Measurements from ENCODE around the gene JRKL. TPM values are rescaled to one million over a fixed set of nuclear protein-coding genes. Genes with fewer than 3 reads are reported as not detected.
A peak's percentile ranks its signal among the peaks of the same experiment; 100 is the strongest.

Gene JRKL
- 17.4 and 18.6 TPM in 2 replicates for total RNA-seq (2014; rRNA removed; shearing (Covaris generic); ENCODE audit: low replicate concordance)

DNA sequence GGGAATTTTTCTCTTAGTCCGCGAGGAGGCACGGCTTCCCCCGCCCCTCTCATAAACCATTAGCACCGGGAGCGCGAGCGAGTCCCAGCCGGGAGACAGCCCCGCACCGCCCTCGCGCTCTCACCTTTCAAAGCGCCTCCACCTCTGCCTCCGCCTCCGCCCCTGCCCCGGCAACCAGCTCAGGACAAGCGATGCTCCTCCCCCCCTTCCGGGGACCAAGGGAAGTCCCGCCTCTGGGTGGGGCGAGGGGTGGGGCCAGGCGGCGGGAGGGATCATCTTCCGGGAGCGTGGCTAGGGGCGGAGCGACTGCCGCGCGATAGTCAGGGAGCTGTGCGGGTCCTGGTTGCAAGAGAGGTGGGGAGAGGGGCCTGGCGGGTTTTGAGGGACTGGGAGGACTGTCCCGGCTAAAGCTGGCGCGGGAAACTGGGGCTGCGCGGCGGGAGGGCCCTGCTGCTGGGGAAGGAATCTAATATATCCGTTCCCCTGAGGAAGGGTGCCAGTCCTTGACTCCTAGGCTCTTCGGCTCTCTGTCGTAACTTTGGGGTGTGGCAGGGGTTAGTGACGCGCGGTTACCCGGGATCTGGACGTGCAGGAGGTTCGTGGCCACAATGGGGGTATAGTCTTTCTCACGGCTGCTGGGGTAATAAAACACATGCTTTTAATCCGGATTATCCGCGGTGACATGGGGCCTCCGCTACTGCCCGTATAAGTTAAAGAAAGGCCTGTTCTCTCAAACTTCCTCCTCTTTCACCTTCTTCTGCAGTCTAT is at the start of gene JRKL, which contains the start of gene CCDC82:
JRKL (plus strand) TSS at position 294 of the 768 bp plus-strand sequence. CDS start 637 bp downstream, outside the sequence.
CCDC82 (minus strand) TSS at position 193 of the 768 bp plus-strand sequence. CDS start 5,165 bp downstream, outside the sequence.
- no peaks in the 10 kb centered on the region for H3K9me3 ChIP-seq (ENCODE audit: low read length)
- peaks cover 7% of the 10 kb centered on the region; the same call in 1 of the 2 replicates for H4K20me1 ChIP-seq (ENCODE audit: insufficient read depth, low read depth, low read length)
- DNase-seq: peak; percentile 100
- peak within 1 kb of the TSS; percentile 55 for H3K27ac ChIP-seq (ENCODE audit: low read length)
- H3K36me3 ChIP-seq (ENCODE audit: insufficient read depth, low read length): peaks cover 19% of the 10 kb centered on the region; the same call in 1 of the 2 replicates
- no peaks in the 10 kb centered on the region for H3K27me3 ChIP-seq (ENCODE audit: low read length)
- H3K4me1 ChIP-seq (ENCODE audit: low read length): peaks cover 29% of the 10 kb centered on the region
- H2AFZ ChIP-seq (ENCODE audit: low read length): peak within 1 kb of the TSS; percentile 86
- H3K9ac ChIP-seq (ENCODE audit: low read length): peak within 1 kb of the TSS; percentile 75
- peaks cover 61% of the 10 kb centered on the region for H3K79me2 ChIP-seq (ENCODE audit: low read length)
- H3K4me3 ChIP-seq (ENCODE audit: low read length): peak within 1 kb of the TSS; percentile 82
- peak within 1 kb of the TSS; percentile 81 for H3K4me2 ChIP-seq (ENCODE audit: low read depth, low read length, poor library complexity, severe bottlenecking)
- H3K9me2 ChIP-seq (replicated peaks; ENCODE audit: insufficient read depth, low read length): no peaks in the 10 kb centered on the region

DNA sequence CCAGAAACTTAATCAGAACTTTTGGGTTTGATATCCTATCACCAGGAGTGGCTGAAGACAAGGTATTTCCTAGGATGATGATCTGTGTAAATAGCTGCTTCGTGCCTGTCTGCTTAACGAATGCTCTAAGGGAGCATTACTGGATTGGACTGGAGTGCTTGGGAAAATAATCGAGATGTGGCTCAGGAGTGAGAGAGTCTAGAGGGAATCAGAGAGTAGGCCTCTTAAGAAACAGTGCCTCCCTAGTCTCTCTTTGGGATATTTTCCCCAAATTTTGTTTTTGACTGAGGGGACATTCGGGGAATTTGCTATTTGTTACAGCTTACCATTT is 49.3 kb upstream of the JRKL start:
- no peak overlapping the region for H3K27ac ChIP-seq (ENCODE audit: low read length)
- H3K9ac ChIP-seq (ENCODE audit: low read length): no peak overlapping the region
- no peaks in the 10 kb centered on the region for H4K20me1 ChIP-seq (ENCODE audit: insufficient read depth, low read depth, low read length)
- no peaks in the 10 kb centered on the region for H3K9me2 ChIP-seq (replicated peaks; ENCODE audit: insufficient read depth, low read length)
- H3K4me1 ChIP-seq (ENCODE audit: low read length): peaks cover 37% of the 10 kb centered on the region
- no peak for DNase-seq
- no peaks in the 10 kb centered on the region; the same call in 1 of the 2 replicates for H3K27me3 ChIP-seq (ENCODE audit: low read length)
- H3K36me3 ChIP-seq (ENCODE audit: insufficient read depth, low read length): no peaks in the 10 kb centered on the region
- no peak overlapping the region for H3K4me3 ChIP-seq (ENCODE audit: low read length)
- no peaks in the 10 kb centered on the region for H3K9me3 ChIP-seq (ENCODE audit: low read length)
- H3K79me2 ChIP-seq (ENCODE audit: low read length): no peaks in the 10 kb centered on the region
- H2AFZ ChIP-seq (ENCODE audit: low read length): no peak overlapping the region
- H3K4me2 ChIP-seq (ENCODE audit: low read depth, low read length, poor library complexity, severe bottlenecking): no peak overlapping the region

DNA sequence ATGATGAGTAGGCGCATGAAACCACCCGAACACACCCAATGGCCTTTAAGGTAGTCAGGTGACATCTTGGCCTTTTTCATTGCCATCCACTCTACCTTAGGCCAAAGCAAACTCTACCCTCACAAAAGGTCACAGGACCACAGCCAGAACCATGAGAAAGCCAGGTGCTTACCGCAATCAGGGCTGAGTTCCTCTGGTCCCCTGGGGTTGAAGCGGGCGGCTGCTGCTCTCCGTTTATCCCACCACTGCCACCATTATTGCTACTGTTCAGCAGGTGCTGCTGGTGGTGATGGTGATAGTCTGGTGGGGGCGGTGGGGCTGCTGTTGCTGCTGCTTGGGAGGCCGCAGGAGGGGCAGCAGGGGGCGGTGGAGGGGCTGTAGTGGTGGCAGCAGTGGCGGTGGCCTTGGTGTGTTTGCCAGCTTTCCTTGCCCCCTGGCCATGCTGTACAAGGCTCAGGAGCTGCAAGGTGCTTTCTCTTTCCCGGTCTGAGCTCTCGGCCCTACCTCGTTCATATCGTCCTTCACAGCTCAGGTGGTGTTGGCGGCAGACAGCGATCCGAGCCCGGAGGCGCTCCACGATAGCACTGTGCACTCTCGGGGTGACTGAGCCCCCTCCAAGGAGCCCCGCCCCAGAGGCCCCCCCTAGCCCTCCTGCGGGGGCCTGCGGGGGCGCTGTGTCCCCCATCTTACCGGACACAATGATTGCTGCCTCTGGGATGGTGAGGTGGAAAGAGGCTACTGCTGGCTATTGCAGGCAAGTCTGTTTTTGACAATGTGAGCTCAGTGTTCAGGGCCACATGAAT is 48.4 kb upstream of the JRKL start:
- Histone ChIP-seq H3K9me2 (replicated peaks; ENCODE audit: insufficient read depth, low read length) (no peaks in the 10 kb centered on the region), H3K79me2 (ENCODE audit: low read length) (no peaks in the 10 kb centered on the region), H3K4me2 (ENCODE audit: low read depth, low read length, poor library complexity, severe bottlenecking) (peak overlapping the region; percentile 89), H4K20me1 (ENCODE audit: insufficient read depth, low read depth, low read length) (no peaks in the 10 kb centered on the region), H3K27me3 (ENCODE audit: low read length) (no peaks in the 10 kb centered on the region; the same call in 1 of the 2 replicates), H3K4me3 (ENCODE audit: low read length) (peak overlapping the region; percentile 69), H3K36me3 (ENCODE audit: insufficient read depth, low read length) (no peaks in the 10 kb centered on the region), H3K9me3 (ENCODE audit: low read length) (no peaks in the 10 kb centered on the region), H3K27ac (ENCODE audit: low read length) (no peak overlapping the region), H3K4me1 (ENCODE audit: low read length) (peaks cover 37% of the 10 kb centered on the region), H3K9ac (ENCODE audit: low read length) (peak overlapping the region; percentile 61), H2AFZ (ENCODE audit: low read length) (peak overlapping the region; percentile 85; the same call in 1 of the 2 replicates)
- peak; percentile 77 for DNase-seq

DNA sequence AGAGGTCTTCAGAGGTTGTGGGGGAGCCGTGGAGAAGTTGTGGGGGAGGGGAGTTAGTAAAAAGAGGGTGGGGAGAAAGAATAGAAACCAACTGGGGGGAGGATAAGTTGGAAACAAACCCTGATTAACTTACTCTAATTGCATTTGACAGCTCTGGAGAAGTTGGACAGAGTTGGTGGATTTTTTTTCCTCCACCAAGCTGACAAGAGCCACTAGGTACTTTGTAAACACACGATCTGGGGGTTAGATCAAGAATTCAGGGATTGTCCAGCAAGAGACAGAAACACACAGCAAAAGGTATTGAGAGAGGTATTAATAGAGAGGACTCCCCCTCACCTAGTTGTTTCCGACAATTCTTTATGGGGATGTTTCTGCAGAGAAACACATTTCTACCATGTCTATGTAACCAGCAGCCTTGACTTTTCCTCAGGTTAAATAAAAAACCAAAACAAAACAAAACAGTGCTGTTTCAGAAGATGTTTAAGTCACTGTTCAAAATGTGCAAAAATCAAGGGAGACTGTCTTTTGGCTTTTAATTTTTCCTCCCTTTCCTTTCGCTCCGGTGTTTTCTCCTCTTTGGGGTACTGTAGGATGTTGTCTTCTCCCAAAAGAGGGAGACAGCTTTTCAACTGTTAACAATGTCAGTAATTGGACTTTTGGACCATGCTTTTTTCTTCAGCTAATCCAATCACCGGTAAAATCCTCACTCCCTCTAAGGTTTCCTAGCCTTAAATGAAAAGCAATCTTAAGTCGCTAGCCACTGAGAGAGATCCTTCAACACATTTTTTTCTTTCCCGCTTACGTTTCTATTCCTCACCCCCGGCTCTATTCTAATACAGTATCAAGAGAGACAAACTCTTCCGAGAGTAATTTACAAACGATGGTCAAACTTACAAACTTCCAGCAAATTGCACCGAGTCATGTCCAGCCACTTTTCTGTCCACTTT is 47.5 kb upstream of the JRKL start:
- H3K27ac ChIP-seq (ENCODE audit: low read length): no peak overlapping the region
- no peaks in the 10 kb centered on the region; the same call in 1 of the 2 replicates for H3K27me3 ChIP-seq (ENCODE audit: low read length)

DNA sequence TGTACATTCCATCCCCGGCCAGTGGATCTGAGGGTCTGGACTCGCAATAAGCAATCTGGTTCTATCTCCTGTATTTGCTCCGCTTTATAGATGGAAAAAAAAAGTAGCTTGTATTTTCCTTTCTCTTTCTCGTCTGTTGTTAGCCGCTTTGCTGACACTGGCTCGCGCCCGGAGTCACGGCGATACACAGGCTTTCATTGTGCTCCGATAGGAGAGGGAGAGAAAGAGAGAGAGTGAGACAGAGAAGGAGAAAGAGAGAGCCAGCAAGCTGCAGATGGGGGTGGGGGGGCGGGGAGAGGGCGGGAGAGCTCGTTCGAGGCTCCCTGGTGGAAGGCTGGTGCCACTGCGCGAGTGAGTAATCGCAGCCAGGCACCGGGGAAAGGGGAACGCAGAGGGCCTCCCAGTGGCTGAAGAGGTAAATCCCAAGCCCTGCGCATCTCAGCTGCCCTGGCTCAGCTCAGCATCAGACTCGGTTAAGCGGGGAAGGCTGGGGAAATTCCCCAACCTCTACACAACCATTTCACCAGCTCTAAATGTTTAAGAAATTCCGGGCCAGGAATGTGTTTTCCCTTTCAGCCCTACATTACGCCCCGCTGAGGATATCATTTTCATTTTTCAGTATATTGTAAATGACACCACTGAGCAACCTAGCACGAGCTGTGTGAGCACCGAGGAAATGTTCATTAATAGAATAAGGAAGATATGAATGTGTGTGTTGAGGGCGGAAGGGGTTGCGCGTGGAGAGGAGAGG is 46.7 kb upstream of the JRKL start, which contains the start of gene MAML2:
MAML2 (minus strand) TSS at position 235 of the 751 bp plus-strand sequence. CDS start 1,300 bp downstream, outside the sequence.
- H3K4me2 ChIP-seq (ENCODE audit: low read depth, low read length, poor library complexity, severe bottlenecking): peak within 1 kb of the TSS; percentile 89
- H3K9me2 ChIP-seq (replicated peaks; ENCODE audit: insufficient read depth, low read length): no peaks in the 10 kb centered on the region
- H4K20me1 ChIP-seq (ENCODE audit: insufficient read depth, low read depth, low read length): no peaks in the 10 kb centered on the region
- peaks cover 37% of the 10 kb centered on the region for H3K4me1 ChIP-seq (ENCODE audit: low read length)
- H3K36me3 ChIP-seq (ENCODE audit: insufficient read depth, low read length): no peaks in the 10 kb centered on the region
- no peaks in the 10 kb centered on the region for H3K79me2 ChIP-seq (ENCODE audit: low read length)
- H3K27me3 ChIP-seq (ENCODE audit: low read length): no peaks in the 10 kb centered on the region; the same call in 1 of the 2 replicates
- peak within 1 kb of the TSS; percentile 69 for H3K4me3 ChIP-seq (ENCODE audit: low read length)
- H3K9me3 ChIP-seq (ENCODE audit: low read length): no peaks in the 10 kb centered on the region
- H2AFZ ChIP-seq (ENCODE audit: low read length): peak within 1 kb of the TSS; percentile 85
- peak within 1 kb of the TSS; percentile 61 for H3K9ac ChIP-seq (ENCODE audit: low read length)
- peak; percentile 98 for DNase-seq
- no peak within 1 kb of the TSS for H3K27ac ChIP-seq (ENCODE audit: low read length)

More for the DNA sequence above, 47.5 kb upstream of the JRKL start:
- no peaks in the 10 kb centered on the region for H3K79me2 ChIP-seq (ENCODE audit: low read length)
- peak overlapping the region; percentile 69 for H3K4me3 ChIP-seq (ENCODE audit: low read length)
- H3K9ac ChIP-seq (ENCODE audit: low read length): peak overlapping the region; percentile 61
- H2AFZ ChIP-seq (ENCODE audit: low read length): peak overlapping the region; percentile 85
- peaks cover 37% of the 10 kb centered on the region for H3K4me1 ChIP-seq (ENCODE audit: low read length)
- no peaks in the 10 kb centered on the region for H4K20me1 ChIP-seq (ENCODE audit: insufficient read depth, low read depth, low read length)
- DNase-seq: peak; percentile 59
- peak overlapping the region; percentile 89 for H3K4me2 ChIP-seq (ENCODE audit: low read depth, low read length, poor library complexity, severe bottlenecking)
- H3K36me3 ChIP-seq (ENCODE audit: insufficient read depth, low read length): no peaks in the 10 kb centered on the region
- H3K9me3 ChIP-seq (ENCODE audit: low read length): no peaks in the 10 kb centered on the region
- H3K9me2 ChIP-seq (replicated peaks; ENCODE audit: insufficient read depth, low read length): no peaks in the 10 kb centered on the region

DNA sequence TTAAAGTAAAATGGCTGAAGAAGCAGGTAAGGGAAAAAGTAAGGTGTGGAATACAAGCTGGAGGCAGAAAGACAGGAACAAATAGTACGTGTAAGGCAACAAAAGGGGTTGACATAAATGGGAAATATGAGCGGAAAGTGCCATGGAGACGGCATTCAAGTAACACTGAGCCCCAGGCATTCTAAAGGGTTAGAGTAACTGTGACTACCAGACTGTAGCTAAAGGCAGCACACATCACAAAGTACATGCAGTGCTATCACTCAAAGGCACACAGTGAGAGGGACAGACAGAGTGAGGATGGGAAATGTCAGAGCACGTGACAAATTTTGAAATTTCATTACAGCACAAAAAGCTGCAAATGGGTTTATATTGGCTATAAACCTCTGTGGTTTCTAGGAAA is 33.0 kb upstream of the JRKL start:
- DNase-seq: no peak
- Histone ChIP-seq H3K27me3 (ENCODE audit: low read length) (no peaks in the 10 kb centered on the region), H4K20me1 (ENCODE audit: insufficient read depth, low read depth, low read length) (no peaks in the 10 kb centered on the region), H3K9me3 (ENCODE audit: low read length) (no peaks in the 10 kb centered on the region), H3K4me1 (ENCODE audit: low read length) (peaks cover 4% of the 10 kb centered on the region), H3K27ac (ENCODE audit: low read length) (no peak overlapping the region), H3K9me2 (replicated peaks; ENCODE audit: insufficient read depth, low read length) (no peaks in the 10 kb centered on the region), H3K36me3 (ENCODE audit: insufficient read depth, low read length) (peaks cover 32% of the 10 kb centered on the region), H3K79me2 (ENCODE audit: low read length) (no peaks in the 10 kb centered on the region), H3K9ac (ENCODE audit: low read length) (no peak overlapping the region), H3K4me2 (ENCODE audit: low read depth, low read length, poor library complexity, severe bottlenecking) (no peak overlapping the region), H3K4me3 (ENCODE audit: low read length) (no peak overlapping the region), H2AFZ (ENCODE audit: low read length) (no peak overlapping the region)

DNA sequence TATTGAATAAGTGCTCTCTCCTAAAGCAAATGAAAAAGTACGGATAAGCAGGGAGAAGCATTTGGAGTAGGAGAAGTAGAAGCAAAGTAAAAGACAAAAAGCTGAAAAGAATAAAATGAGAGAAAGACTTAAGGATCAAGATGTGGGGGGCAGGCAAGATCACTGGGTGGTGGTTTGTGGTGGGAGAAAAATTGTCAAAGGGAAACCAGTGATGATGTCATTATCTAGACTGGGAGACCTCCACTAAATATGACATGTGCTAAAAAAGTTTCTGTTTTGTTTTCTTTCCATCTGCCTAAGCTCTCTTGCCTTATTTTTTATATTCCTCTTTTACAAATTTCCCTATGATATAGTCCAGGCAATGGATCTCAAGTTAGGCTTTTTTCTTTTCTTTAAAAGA is 32.0 kb upstream of the JRKL start:
- Histone ChIP-seq H2AFZ (ENCODE audit: low read length) (no peak overlapping the region), H3K27me3 (ENCODE audit: low read length) (no peaks in the 10 kb centered on the region), H3K9me3 (ENCODE audit: low read length) (no peaks in the 10 kb centered on the region), H3K79me2 (ENCODE audit: low read length) (peaks cover 2% of the 10 kb centered on the region; the same call in 1 of the 2 replicates), H3K9me2 (replicated peaks; ENCODE audit: insufficient read depth, low read length) (no peaks in the 10 kb centered on the region), H3K4me2 (ENCODE audit: low read depth, low read length, poor library complexity, severe bottlenecking) (no peak overlapping the region), H3K4me1 (ENCODE audit: low read length) (peaks cover 11% of the 10 kb centered on the region), H3K27ac (ENCODE audit: low read length) (no peak overlapping the region), H4K20me1 (ENCODE audit: insufficient read depth, low read depth, low read length) (no peaks in the 10 kb centered on the region), H3K4me3 (ENCODE audit: low read length) (no peak overlapping the region), H3K9ac (ENCODE audit: low read length) (no peak overlapping the region), H3K36me3 (ENCODE audit: insufficient read depth, low read length) (peaks cover 35% of the 10 kb centered on the region)
- no peak for DNase-seq

Measured in Karpas-422 (cell line).